Stimulated activated naive B cell treated with anti-CD40 and anti-IgM and Interleukin-4, amounts not matched to agents 10 μg/mL and 1 μg/mL and 100 μg/mL, for 72 hours (primary cell): ENCODE measurements around the gene RASIP1.

ENCODE experiments used
- ATAC-seq, 2 donors: fragments of 150-1000 bp; cut with Tn5 transposase; replicated peaks; 2 replicates each; pipeline ENCODE4 v1.10.0; 2021; ENCODE audit warnings: moderate library complexity in 1 of 2
- DNase-seq: peaks from one replicate; pipeline ENCODE4 v3.0.0; 2021
- H3K27ac Mint-ChIP-seq: one replicate; pipeline ENCODE4 v1.8.0; 2022; ENCODE audit warnings: mild to moderate bottlenecking, mixed read lengths
- H3K27me3 Mint-ChIP-seq, 2 donors: one replicate each; pipeline ENCODE4 v1.8.0; 2022; ENCODE audit warnings: mixed read lengths in 2 of 2
- H3K36me3 Mint-ChIP-seq, 2 donors: one replicate each; pipeline ENCODE4 v1.8.0; 2022; ENCODE audit warnings: mixed read lengths in 2 of 2, mild to moderate bottlenecking in 1 of 2
- H3K4me1 Mint-ChIP-seq, 2 donors: one replicate each; pipeline ENCODE4 v1.8.0; 2022; ENCODE audit warnings: mixed read lengths in 2 of 2, mild to moderate bottlenecking in 1 of 2
- H3K4me3 Mint-ChIP-seq, 2 donors: one replicate each; pipeline ENCODE4 v1.8.0; 2022; ENCODE audit warnings: mild to moderate bottlenecking in 2 of 2, mixed read lengths in 2 of 2, moderate library complexity in 1 of 2
- H3K9me3 Mint-ChIP-seq, 2 donors: one replicate each; pipeline ENCODE4 v1.8.0; 2022; ENCODE audit warnings: mixed read lengths in 2 of 2, mild to moderate bottlenecking in 1 of 2

RASIP1 gene

DNA sequence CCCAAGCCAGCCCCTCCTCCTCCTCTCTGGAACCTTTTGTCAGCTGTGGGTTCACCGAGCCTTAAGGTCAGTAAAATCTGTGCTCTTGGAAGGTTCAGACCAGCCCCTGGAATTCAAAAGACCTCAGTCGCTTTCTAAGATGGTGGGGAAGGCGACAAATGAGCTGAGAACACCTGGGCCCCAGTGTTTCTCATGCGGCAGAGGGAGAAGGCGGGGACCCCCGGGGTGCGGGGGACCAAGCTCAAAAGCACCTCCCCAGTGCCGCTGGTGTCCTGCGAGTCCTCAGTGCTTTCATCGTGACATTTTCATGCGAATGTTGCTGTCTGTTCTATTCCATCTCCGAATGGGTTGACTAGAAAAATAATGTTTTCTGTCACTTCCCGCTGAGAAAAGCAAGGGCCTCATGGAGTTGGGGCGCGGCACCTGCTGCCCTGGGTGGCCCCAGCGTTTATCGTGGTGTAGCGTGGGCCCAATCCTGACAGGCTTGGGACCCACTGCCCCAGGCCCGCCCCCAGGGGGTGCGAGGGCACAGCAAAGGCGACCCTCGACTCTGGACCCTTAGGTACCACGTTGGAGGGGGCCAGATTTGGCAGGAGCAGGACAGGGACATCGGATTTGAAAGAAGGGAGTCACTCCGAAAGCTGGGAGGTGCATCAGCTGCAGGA lies 66.8 kb downstream of the RASIP1 start:
- Mint-ChIP-seq H3K4me3 (no peak overlapping the region), H3K9me3 (peaks cover 7 to 8% of the 10 kb centered on the region in 2 donors)
- ATAC-seq = no peak

DNA sequence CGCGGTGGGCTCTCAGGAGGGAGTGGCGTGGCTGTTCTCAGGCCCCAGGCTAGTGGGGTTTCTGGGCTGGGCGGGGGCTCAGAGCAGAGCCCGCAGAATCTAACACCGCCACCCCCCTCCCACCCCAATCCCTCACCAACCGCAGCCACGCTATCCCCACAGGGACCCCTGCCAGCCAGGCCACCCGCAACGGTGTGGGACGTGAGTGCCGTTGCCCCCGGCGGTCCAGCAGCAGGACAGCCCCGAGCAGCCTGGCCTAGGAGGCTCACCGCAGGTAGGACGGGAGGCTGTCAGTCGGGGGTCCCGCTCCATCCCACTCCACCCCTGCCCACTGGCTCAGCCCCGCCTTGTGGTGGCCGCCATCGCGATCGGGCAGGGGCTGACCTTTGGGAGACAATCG lies 67.4 kb downstream of the RASIP1 start, which contains the start of gene NTN5:
NTN5 (minus strand) TSS at position 24 of the 400 bp plus-strand sequence. CDS start 2,031 bp downstream, outside the sequence.
- no peak for DNase-seq
- no peaks in the 10 kb centered on the region for H3K36me3 Mint-ChIP-seq
- H3K27ac Mint-ChIP-seq = peak within 1 kb of the TSS; percentile 66
- H3K9me3 Mint-ChIP-seq = peaks cover 7 to 8% of the 10 kb centered on the region in 2 donors
- peaks cover 6 to 9% of the 10 kb centered on the region in 2 donors for H3K4me1 Mint-ChIP-seq
- peaks cover 0 to 13% of the 10 kb centered on the region in 2 donors for H3K27me3 Mint-ChIP-seq
- H3K4me3 Mint-ChIP-seq = no peak within 1 kb of the TSS
- no peak for ATAC-seq

More for the DNA sequence above, 66.8 kb downstream of the RASIP1 start:
- Mint-ChIP-seq H3K4me1 (peaks cover 6 to 9% of the 10 kb centered on the region in 2 donors), H3K36me3 (no peaks in the 10 kb centered on the region), H3K27me3 (peaks cover 0 to 13% of the 10 kb centered on the region in 2 donors), H3K27ac (peak overlapping the region; percentile 66)
- DNase-seq = no peak

DNA sequence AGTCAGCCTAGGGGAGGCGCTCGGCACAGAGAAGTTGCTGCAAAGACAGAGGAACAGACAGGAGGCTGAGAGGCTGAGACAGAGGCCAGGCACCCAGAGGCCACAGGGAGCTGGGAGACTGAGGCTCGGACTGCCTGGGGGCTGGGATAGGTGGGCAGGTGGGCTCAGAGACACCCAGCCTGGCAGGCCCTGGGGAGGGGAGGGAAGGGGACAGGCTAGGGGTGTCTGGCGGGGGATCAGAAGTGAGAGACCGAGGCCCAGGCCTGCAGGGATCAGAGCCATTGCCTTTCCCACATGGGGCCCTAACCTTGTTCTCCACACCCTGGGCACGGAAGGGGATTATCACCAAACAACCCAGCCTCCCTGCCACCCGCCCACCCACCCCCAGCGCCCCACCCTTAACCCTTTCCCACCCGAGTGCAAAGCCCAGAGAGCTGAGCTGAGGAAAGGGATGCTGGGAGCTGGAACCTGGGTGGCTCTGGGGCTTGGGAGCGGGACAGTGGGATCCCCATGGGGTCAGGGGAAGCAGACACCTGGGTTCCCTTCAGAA lies 68.9 kb downstream of the RASIP1 start:
- H3K27ac Mint-ChIP-seq = no peak overlapping the region
- H3K27me3 Mint-ChIP-seq = peaks cover 0 to 13% of the 10 kb centered on the region in 2 donors
- H3K4me3 Mint-ChIP-seq = no peak overlapping the region
- H3K36me3 Mint-ChIP-seq = no peaks in the 10 kb centered on the region
- peaks cover 7 to 8% of the 10 kb centered on the region in 2 donors for H3K9me3 Mint-ChIP-seq
- ATAC-seq (no peak), DNase-seq (no peak)
- peaks cover 6 to 9% of the 10 kb centered on the region in 2 donors for H3K4me1 Mint-ChIP-seq

DNA sequence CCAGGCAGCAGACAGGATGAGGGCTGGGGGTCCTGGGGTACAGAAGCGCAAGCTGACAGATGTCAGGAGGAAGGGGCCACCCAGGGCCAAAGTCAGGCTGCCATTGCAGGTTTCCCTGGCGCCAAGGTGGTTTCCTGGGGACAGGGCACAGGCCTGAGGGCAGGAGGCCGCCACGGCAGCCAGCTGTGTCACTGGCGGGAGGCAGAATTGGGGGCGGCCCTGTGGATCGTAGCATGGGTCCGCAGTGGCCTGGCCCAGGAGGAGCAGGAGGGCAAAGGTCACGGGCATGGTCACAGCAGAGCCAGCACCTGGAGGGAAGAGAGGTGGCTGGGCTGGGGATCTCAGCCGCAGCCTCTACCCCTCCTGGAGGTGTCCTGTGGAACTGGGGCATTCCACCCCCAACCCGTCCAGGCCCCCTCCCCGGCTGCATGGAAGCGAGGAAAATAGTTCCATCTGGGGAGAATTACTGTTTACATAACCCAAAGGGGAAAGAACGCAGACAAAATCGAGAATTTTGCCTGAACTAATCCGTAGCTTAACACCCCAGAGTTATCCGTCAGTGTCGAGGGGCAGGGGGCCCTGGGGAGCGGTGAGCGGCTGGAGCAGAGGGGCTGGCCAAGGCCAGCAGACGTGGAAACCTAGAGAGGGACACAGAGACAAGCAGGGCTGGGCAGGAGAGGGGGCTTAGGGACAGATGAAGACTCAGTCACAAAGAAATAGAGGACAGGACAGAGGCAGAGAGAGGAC lies 69.5 kb downstream of the RASIP1 start:
- Mint-ChIP-seq H3K9me3 (peaks cover 7 to 8% of the 10 kb centered on the region in 2 donors), H3K27ac (no peak overlapping the region), H3K4me3 (no peak overlapping the region), H3K4me1 (peaks cover 6 to 9% of the 10 kb centered on the region in 2 donors), H3K27me3 (peaks cover 0 to 9% of the 10 kb centered on the region in 2 donors), H3K36me3 (no peaks in the 10 kb centered on the region)
- no peak for ATAC-seq
- no peak for DNase-seq
